Activated effector memory CD4-positive, alpha-beta T cell treated with Interleukin-2 at 50 U/mL for 16 hours (primary cell): ENCODE results near the gene HOXA6.

ENCODE experiments used
- DNase-seq: peaks from one replicate; pipeline ENCODE4 v3.0.0-alpha.2; 2020

Gene HOXA6

DNA sequence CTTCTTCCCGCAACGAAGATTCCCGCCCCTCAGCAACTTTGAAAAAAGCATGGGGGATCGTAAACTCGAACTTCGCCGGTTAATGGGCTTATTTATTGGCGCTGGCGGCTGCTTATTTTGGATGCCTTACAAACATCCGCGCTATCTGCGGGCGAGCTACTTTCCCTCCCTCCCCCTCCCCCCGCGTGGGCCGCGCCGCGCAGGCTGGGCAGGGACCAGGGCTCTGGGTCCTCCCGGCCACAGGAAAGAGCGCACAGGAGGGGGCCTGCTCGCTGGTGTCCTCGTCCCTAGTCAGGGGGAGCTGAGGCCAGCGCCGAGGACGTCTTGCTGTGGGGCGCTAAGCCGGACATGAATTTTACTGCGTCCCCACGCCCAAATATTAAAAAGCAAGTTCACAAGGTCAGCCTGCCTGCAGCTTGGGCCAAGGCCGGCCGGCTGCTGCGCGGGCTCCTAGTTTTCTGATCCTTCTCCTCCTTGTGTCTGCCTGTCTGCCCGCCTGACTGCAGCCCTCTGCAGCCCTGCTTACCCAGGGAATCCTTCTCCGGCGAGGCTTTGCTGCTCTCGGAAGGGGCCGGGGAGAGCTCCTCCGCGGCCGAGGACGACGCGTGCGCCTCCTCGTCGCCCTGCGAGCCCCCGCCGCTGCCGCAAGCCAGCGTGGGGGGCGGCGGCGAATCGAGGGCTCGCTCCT lies 25.4 kb upstream of the HOXA6 start:
- DNase-seq: no peak

DNA sequence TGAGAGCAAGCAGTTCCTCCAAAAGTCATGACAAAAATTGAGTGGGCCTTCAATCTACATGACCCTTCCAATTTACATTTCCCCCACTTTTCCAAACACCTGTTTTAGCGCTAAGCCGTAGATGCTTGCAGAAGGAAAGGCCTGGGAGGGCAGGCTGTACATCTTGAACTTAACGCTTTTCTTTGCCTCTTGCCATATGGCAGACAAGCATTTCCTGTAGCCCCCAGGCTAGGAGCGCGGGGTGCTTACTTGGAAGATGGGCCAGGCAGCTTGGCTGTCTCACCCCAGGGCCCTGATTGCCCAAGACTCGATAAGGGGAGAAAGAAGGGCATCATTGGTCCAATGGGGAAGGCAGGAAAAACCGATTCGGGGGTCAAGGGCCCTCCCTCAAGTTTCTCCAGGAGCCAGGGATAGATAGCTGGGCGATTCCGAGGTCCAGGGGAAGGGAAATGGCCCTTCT lies 24.8 kb upstream of the HOXA6 start:
- DNase-seq: no peak

DNA sequence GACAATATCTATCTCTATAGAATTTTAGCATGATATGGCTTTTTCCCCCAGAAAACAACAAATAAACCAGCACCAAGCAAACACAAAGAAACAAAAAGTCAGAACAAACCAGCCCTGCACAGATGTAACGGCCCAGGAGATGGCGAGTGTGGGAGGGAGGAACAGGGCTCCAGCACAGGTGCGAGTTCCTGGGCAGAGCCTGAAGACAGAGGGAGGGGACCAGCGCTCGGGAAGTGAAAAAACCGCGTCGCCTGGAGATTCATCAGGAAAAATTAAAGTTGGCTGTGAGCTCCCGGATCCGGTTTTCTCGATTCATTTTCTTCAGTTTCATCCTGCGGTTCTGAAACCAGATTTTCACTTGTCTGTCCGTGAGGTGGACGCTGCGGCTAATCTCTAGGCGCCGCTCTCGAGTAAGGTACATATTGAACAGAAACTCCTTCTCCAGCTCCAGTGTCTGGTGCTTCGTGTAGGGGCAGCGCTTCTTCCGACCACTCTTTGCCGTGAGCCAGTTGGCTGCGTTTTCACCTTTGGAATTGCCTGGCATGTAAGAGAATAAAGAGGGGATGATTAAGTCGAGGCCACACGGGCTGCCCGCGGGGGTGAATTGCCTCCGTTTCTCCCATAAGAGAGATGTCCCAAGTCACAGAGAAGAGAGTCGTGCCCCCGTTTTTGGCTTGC lies 24.2 kb upstream of the HOXA6 start:
- no peak for DNase-seq

DNA sequence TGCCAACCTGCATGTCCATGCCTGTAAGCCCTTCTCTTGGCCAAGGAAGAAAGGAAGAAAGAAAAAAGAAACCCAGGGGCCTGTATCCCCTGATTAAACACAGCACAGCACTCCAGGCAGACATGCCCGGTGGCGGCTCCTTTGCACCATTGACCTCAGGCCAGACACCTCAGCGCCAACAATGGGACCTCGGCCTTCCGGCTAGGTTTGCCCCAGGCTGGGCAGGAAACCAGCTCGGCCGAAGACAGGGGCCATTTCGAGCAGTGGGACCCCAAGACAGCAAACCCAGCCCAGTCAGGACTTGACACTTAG lies 23.7 kb upstream of the HOXA6 start:
- DNase-seq: no peak

DNA sequence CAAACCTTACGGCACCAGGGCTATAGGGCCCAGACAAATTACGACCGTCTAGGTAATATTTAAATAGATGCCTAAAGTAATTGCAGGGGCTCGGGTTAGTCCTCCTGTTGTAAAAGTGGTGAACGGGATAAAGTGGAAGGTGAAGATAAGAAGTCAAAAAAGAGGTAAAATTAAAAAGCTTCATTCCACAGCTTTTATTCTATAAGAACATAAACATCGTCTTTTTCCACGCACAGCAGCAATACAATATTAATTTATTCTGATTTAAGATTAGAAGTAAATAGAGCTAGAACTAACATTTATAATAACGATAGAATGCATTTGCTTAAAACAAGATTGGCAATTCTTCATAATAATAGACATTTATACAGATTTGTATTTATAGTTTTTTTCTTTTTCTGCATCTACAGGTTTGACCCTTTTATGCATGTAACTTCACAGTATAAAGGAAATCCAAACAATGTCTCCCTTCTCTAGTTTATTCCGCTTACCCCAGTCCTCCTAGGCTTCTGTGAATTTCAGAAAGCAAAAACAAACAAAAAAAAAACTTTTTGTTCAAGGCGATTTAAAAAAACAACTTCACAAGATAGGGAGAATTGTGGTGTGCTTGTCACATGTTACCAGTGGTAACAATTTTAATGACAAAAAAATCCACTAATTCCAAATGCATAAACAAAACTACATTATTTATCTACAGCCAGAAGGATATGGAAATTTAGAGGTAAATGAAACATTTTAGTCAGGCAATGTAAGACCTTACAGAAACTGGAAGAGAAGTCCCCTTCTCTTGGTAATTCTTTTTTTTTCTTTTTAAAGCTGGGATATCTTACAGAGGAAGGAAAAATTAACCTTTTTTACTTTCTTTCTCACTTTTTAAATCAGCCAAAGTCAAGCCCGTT lies 23.1 kb upstream of the HOXA6 start:
- DNase-seq: no peak

DNA sequence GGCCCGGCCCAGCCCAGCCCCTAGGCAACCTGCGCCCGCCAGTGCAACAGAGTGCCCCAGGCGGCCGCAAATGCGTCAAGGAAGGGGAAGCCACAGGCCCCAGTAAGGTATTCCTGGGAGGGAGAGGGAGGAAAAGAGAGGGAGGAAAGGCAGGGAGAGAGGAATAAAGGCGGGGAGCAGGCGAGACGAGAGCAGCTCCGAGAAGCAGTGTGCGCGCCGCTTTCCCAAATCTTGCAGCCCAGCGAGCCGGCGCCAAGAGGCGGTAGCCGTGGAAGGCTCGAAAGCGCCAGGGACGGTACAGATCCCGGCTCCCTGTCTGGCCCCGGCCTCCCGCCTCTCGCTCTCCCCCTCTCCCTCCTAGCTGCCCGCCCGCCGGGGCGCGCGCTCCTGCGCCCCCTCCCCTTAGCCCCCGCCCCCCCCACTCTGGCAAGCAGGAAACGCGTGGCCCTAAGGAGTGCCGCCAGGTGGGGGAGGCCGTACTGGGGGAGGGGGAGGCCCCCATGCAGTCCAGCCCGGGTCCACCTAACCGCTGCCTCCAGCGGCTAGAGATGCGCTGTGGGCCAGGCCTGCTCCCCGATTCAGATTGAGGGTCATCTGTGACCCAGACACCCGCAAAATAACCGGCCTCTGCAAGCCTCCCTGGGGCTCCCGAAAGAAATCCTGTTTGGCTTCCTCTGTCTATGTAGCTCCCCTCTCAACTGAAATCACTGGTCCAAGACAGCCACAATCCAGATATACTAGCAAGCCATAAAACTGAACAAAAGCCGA lies 22.3 kb upstream of the HOXA6 start:
- DNase-seq: no peak

DNA sequence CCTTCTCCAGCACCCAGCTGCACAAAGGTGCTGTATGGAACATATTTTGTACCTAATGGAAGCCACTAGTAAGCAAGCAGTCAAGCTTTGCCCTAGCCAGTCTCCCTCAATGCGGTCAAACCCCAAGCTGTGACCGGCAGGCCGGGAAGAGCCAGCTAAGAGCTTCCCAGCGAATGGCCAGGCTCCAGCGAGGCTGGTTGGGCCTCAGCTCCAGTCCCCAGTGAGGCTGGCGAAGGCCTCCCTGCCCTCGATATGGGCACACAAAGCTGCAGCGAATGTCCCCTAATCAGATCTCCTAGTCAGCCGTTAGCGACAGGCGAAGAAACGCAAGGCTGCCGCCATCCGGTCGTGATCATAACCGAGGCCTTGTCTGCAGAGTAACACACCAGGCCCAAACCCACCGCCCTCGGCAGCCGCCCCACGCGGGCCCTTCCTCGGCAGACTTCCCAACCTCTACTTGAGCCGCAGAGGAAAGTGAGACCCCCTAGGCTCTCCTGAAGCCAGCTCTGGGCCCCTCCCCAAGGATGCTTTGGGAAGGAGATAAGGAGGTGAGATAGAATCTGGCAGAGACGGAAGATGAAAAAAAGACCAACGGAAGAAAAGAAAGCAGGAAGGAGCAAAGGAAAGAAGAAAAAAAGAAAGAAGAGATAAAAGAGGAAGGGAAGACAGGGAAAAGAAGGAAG lies 20.8 kb upstream of the HOXA6 start:
- no peak for DNase-seq

DNA sequence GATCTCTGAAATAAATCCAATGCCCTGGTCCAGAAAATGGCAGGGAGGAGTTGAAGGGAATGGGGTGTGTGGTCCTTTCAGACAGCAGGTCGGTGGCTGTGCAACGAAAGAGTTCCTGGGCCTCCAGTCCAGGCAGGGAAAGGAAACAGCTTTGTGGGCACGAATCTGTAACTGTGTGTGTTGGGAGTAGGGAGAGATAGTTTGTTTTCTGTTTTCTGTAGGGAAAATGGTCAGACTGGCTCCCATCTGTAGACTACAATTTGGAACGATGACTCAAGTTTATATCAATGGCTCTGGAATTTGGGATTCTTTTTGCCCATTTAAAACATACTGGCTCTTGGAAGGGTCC lies 20.3 kb upstream of the HOXA6 start:
- DNase-seq: no peak

DNA sequence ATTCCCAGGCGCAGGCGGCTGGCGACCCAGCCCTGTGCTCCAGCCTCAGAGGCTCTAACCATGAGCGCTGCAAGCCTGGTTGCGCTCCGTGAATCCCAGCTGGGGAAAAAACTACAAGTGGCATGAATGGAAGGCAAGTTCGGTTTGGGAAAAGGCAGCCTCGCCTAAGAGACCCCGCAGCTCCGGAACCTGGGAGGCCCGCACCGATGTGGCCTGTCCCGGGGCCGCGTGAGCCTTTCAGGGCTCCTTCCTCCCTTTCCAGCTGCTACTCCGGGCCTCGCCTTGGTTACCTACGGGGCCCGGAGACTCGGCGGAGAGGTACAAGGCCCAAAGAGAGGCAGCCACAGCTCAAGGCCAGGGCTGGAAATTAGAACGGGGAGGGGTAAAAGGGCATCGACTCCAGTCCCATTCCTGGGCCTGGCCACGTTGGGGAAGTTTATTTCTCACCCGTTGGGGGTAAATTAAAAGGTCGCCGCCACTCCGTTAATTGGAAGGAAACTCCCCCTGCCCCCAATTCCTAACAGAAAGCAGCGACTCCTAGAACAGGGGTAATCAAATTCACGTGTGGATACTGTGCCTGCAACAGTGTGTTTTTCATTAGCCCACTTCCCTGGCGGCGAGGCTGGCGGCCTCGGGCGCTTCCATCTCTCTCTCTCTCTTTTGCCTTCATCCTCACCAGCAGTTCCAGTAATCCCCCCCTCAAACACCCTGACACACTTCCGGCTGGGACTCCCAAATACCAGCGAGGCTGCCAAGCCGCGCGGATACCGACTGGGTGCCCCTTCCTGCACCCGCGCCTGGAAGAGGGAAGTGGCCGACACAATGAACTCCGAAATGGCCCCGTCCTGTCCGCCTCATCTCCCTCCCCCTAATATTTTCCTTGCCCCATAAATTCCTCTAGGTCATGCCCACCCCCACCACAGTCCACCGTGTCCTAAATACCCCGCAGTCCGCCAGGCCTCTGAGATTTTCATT lies 19.2 kb upstream of the HOXA6 start:
- no peak for DNase-seq

DNA sequence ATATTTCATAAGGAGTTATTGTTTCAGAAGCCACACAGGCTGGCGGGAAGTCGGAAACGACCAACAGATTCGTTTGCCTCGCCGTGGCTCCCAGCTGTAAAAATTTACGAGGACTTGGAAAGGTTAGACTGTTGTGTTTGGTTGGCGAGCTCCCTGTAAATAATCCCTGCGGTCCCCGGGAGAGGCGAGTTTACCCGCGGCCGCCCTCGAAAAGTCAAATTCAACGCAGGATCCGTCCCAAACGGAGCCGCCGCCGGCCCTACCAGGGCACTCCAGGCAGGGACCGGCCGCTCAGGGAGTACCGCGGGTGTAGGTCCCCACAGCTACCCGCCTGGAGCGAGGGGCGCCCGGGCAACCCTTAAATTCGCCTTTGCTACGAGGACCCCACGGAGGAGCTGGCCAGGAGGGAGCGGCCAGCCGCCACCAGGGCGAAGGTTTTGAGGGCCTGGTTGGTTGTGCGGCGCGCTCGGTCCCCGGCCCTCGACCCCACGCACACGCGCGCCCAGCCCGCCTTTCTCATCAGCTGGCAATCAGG lies 18.5 kb upstream of the HOXA6 start:
- DNase-seq: no peak

DNA sequence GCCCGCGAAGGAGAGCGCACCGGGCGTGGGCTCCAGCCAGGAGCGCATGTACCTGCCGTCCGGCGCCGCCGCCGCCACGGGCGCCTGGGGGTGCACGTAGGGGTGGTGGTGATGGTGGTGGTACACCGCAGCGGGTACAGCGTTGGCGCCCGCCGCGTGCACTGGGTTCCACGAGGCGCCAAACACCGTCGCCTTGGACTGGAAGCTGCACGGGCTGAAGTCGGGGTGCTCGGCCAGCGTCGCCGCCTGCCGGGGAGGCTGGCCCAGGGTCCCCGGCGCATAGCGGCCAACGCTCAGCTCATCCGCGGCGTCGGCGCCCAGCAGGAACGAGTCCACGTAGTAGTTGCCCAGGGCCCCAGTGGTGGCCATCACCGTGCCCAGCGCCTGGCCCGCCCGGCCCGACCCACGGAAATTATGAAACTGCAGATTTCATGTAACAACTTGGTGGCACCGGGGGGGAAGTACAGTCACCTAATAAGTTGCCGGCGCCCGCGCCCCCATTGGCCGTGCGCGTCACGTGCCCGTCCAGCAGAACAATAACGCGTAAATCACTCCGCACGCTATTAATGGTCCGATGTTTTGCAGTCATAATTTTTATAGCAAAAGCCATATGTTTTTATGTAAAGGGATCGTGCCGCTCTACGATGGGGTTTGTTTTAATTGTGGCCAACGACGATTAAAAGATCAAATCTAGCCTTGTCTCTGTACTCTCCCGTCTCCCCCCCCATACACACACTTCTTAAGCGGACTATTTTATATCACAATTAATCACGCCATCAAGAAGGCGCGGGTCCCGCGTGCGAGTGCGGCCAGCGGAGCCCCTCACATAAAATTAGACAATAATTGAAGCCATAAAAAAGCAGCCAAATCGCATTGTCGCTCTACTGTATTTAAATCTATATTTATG lies 17.8 kb upstream of the HOXA6 start, which contains the start of gene HOXA9:
Gene HOXA9, minus strand, starts transcription at position 449 of the 907 bp plus-strand sequence. Its CDS starts 80 bp downstream, at position 369.
- DNase-seq: no peak

DNA sequence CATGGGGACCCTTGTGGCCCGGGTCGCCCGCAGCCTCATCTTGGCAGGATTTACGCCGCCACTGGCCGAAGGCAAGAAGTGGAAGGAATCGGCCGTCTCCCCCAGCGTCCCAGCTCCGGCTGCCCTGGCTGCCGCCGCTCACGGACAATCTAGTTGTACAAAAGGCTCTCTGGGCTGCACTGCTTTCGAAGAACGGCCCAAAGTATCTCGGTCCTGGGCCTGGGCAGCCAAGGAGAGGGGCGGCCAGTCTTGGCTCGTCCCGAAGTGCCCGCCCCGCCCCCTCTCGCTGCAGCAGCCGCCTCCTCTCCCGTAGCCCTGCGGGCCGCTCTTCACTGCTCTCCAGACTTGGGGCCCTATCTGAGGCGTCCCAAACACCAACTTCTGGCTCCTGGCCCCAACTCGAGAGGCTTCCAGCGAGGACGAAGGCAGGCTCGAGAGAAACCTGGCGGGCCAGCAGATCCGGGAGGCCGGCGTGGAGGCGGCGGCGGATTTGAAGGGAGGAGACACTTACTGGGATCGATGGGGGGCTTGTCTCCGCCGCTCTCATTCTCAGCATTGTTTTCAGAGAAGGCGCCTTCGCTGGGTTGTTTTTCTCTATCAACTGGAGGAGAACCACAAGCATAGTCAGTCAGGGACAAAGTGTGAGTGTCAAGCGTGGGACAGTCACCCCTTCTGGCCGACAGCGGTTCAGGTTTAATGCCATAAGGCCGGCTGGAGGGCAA lies 17.0 kb upstream of the HOXA6 start:
- DNase-seq: no peak

DNA sequence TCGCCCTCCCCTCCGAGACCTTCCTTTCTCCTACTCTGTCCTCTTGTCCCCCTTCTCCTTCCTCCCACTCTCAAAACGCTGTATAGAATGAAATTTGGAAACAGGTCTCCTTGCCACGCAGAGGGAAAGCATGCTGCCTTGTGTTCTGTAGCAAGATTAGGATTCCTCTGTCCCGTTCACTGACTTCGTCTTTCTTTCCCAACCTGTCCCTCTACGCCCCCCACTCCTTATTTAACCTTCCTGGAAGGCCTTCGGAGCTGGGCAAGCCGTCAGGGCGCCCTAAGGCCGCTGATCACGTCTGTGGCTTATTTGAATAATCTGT lies 16.4 kb upstream of the HOXA6 start:
- DNase-seq: no peak

DNA sequence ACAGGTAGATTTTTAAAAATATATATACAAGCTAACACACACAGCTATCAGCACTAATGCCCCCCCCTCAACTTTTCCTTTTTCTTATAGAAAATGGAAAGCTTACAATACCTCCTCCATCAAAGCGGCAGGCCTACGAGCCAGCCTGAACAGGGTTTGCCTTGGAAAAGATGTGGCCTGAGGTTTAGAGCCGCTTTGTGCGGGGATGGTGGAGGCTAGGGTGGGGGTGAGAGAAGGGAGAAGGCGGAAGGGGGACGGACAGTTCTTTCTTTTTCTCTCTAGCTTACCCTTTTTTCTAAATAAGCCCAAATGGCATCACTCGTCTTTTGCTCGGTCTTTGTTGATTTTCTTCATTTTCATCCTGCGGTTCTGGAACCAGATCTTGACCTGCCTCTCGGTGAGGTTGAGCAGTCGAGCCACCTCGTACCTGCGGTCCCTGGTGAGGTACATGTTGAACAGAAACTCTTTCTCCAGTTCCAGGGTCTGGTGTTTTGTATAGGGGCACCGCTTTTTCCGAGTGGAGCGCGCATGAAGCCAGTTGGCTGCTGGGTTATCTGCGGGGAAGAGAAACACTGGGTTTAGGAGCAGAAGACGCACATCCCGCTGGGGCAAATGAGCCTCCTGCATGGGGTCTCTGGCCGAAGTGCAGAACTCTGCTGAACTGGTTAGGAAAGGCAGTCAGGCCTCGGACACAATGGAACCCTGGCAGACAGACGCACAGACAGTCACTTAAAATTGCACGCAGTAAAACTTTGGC lies 15.9 kb upstream of the HOXA6 start:
- no peak for DNase-seq

DNA sequence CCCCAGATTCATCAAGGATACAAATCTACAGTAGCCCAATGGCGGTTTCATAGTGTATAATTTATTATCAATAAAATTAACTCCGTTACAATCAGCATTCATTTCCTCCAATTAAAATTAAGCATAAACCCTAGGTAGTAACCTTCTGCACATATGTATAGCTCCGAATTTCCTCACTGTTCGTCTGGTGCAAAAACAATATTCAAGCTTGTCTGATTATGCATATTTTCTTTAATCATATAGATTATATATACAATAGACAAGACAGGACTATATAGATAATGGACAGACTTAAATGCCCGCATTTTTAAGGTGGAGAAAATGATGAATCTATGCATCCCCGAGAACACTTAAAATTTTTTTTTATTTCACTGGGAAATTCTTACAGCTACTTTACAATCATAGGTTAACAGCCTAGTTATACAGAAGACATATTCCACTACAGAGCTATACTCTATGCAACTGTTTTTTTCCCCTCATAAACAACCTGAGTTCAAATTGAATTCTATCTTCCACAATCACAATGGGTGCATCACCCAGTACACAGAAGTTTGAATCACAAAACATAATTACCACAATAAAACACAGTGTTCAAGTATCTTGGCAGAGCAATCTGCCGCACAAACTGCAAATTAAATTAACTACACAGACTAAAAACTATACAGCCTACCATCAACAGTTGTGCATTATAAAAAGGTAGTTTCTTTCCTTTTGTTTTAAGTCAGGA lies 15.2 kb upstream of the HOXA6 start:
- no peak for DNase-seq

DNA sequence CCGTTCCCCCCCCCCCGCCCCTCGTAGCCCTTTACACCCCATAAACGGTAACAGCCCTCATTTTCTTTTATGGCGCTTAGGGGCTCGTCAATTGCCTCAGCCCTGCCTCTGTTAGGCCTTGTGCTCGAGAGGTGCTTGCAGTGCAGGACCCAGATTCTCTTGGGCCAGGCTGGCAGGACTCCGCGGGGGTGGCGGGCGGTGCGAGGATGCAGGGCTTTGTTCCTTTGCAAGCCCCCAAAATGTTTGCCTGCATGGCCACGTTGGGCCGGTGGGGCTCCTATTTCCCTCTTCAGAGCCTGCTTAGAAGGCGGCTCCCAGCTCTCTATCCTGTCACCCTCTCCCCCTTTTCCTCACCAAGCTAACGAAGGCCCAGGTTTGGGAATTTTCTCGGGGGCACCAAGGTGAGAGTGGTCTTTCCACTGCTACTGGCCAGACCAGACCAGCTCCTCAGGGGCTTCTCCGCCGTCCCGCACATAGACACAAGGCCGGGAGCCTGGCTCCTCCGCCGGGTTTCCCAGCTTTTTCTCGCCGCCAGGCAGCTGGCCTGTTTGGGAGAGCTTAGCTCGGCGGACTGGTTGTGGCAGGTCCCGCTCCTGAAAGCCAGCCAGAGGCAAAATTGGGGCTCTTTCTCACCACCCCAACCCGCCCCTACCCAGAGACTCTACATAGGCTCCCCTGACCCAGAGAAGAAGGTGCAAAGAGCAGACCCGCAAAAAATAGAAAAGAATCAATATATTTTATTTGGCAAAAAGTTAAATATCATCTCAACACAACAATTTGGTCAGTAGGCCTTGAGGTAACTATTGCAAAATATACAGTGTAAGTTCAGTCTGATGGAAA lies 14.4 kb upstream of the HOXA6 start:
- DNase-seq: no peak

DNA sequence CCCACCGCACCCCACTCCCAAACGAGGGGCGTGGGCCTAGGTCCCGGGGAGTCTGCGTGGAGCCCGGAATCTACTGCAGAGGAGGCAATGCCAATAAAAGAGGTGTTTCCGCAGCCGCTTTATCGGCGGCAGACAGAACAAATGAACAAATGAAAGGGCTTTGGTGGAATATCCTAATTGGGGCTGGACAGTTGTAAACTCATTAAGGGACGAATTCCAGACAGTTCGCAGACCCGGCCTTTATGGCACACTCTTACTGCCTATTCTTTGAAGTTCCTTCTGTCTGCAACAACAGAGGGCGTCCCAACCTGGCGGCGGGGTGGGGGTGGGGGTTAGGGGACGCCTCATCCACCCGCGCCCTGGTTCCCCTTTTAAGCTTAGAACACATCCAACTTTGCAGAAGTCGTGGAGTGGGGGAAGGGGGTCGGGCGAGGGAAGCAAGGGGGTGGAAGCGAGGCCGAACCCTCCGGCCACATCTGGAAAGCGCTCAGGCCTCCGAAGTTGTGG lies 13.7 kb upstream of the HOXA6 start:
- no peak for DNase-seq
